Adipocyte (in vitro differentiated cells): ENCODE results near the gene LHPP.

Source experiments
- DNase-seq: peaks from one replicate; pipeline ENCODE4 v3.0.0-alpha.2; 2015; ENCODE audit warnings: low read depth
- H3K27me3 ChIP-seq: replicated peaks from 2 replicates; pipeline ENCODE4 v1.7.0; 2013; ENCODE audit warnings: mild to moderate bottlenecking, low read length, moderate library complexity; ENCODE audit not compliant: control insufficient read depth, insufficient read depth
- H3K36me3 ChIP-seq: 2 replicates; pipeline ENCODE4 v1.7.0; 2013; ENCODE audit warnings: low read length, mild to moderate bottlenecking, moderate library complexity; ENCODE audit not compliant: control insufficient read depth, insufficient read depth, severe bottlenecking
- H3K4me1 ChIP-seq: 2 replicates; pipeline ENCODE4 v1.7.0; 2013; ENCODE audit warnings: mild to moderate bottlenecking, low read length, moderate library complexity; ENCODE audit not compliant: control insufficient read depth, insufficient read depth
- H3K4me3 ChIP-seq: 2 replicates; pipeline ENCODE4 v1.7.0; 2013; ENCODE audit warnings: mild to moderate bottlenecking, low read length, moderate library complexity
- H3K9ac ChIP-seq: 2 replicates; pipeline ENCODE4 v1.7.0; 2013; ENCODE audit warnings: mild to moderate bottlenecking, low read length, moderate library complexity
- H3K9me3 ChIP-seq: 2 replicates; pipeline ENCODE4 v1.7.0; 2013; ENCODE audit warnings: mild to moderate bottlenecking, low read length, moderate library complexity; ENCODE audit not compliant: control insufficient read depth

LHPP gene

DNA sequence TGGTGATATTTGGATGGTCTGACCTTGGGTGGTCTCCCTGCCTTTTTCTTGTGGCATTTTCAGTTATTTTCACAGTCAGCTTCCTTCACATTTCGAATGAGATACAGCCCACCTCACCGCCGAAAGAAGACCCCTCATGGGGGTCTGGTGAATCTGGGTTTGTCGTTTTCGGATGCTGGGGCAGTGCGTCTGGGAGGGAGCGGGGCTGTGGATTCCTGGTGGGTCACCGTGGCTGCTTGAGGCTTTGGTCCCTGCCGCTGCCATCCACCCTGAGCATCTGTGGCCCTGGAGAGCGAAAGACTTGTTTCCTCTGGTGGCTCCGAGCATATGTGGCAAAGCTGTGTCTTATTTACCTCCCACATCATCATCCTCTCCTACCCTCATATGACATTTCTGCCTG lies 43.1 kb downstream of the LHPP start:
- Histone ChIP-seq H3K27me3 (no peaks in the 10 kb centered on the region), H3K36me3 (peaks cover 8% of the 10 kb centered on the region), H3K9ac (no peak overlapping the region), H3K9me3 (peaks cover 7% of the 10 kb centered on the region), H3K4me3 (no peak overlapping the region), H3K4me1 (peaks cover 4% of the 10 kb centered on the region)
- DNase-seq = no peak

GRCh38 chr10:124505279-124505678 lies 43.7 kb downstream of the LHPP start:
- H3K4me3 ChIP-seq = no peak overlapping the region
- no peaks in the 10 kb centered on the region for H3K27me3 ChIP-seq
- DNase-seq = no peak
- no peak overlapping the region for H3K9ac ChIP-seq
- H3K9me3 ChIP-seq = peaks cover 7% of the 10 kb centered on the region
- H3K36me3 ChIP-seq = peaks cover 8% of the 10 kb centered on the region
- peaks cover 4% of the 10 kb centered on the region for H3K4me1 ChIP-seq

DNA sequence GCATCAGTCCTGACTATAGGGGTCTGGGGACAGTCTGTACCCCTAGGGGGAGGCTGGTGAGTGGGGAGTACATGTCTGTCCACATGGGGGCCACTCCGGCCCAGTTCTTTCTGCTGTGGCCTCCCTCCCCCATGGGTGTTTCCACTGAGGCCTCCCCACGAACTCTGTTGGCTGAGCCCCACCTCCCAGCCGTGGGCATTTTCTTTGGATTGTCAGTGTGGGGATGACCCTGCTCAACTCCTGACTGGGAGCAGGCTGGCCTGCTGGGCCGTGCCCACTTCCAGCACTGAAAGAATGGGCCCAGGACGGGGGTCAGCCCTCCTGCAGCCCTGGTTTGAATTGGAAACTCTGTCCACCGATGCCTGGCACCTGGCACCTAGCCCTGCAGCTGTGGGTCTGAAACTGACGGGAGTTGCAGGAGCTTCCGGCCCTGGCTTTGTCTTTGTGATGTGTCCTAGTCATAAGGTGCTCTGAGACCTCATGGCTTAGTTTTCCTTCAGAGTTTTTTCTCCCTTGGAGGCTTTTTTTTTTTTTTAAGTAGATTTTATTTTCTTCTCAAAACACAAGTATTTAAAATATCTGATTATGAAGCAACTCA lies 46.5 kb downstream of the LHPP start:
- Histone ChIP-seq H3K27me3 (no peaks in the 10 kb centered on the region), H3K9ac (no peak overlapping the region), H3K36me3 (no peaks in the 10 kb centered on the region), H3K4me1 (peaks cover 4% of the 10 kb centered on the region), H3K9me3 (no peaks in the 10 kb centered on the region), H3K4me3 (no peak overlapping the region)
- no peak for DNase-seq

GRCh38 chr10:124508907-124509454 lies 47.4 kb downstream of the LHPP start:
- DNase-seq = no peak

DNA sequence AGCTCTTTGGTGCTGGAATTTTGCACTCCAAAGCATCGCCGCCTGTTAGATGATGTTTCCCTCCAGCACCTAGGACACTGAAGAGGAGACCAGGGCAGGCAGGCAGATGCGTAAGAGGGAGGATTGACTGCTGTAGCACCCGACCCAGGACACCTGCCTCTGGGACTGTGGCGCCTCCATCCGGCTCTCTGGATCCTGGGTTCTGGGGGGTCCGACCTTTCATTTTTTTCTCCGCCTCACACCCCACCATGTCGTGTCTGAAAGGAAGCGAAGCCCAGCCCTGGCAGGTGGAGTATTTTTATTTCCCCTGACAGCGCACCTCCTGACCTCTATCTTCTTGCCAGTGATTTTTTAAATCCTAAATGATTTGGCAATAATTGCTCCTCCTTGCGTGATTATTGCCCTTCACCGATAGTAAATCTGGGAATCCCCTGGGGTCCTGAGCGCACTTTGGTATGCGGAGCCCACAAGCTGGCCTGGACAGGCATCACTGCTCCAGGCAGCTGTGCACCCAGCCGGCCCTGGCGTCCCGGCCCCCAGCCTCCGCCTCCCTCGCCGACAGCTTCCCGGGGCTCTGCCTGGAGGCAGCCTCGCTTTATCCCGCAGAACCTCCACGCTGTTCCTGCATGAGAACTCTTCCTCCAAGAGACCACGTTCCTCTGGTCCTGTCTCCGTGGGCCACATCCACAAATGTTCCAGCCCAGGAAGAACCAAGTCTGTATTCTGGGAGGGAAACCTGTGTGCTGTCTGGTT lies 48.4 kb downstream of the LHPP start:
- no peak for DNase-seq
- H3K4me1 ChIP-seq = peaks cover 4% of the 10 kb centered on the region
- no peak overlapping the region for H3K9ac ChIP-seq
- no peaks in the 10 kb centered on the region for H3K9me3 ChIP-seq
- no peaks in the 10 kb centered on the region for H3K27me3 ChIP-seq
- H3K36me3 ChIP-seq = no peaks in the 10 kb centered on the region
- no peak overlapping the region for H3K4me3 ChIP-seq

More at GRCh38 chr10:124508907-124509454, 47.4 kb downstream of the LHPP start:
- Histone ChIP-seq H3K36me3 (no peaks in the 10 kb centered on the region), H3K4me3 (no peak overlapping the region), H3K4me1 (peaks cover 4% of the 10 kb centered on the region), H3K9me3 (no peaks in the 10 kb centered on the region), H3K27me3 (no peaks in the 10 kb centered on the region), H3K9ac (no peak overlapping the region)

DNA sequence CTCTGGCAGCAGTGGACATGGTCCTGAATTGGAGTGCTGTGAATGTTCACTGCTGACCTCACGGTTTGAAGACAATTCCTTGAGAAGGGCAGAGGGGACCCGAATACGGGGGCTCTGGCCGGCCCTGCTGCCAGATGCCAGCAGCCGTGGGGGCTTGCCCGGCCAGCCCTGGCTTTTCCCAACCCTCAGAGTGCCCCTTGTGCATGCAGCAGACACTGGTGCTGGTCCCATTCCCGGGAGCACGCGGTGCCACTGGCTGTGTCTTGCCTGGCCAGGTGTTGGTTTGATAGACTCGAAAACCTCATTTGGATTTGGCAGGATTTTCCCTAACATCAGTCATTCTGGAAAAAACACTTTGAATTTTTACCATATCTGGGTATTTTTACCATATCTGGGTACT lies 49.1 kb downstream of the LHPP start:
- Histone ChIP-seq H3K4me3 (no peak overlapping the region), H3K4me1 (peaks cover 4% of the 10 kb centered on the region), H3K27me3 (no peaks in the 10 kb centered on the region), H3K36me3 (no peaks in the 10 kb centered on the region), H3K9ac (no peak overlapping the region), H3K9me3 (no peaks in the 10 kb centered on the region)
- DNase-seq = no peak

GRCh38 chr10:124511205-124512039 lies 49.8 kb downstream of the LHPP start:
- no peaks in the 10 kb centered on the region for H3K27me3 ChIP-seq
- H3K9me3 ChIP-seq = no peaks in the 10 kb centered on the region
- H3K4me3 ChIP-seq = no peak overlapping the region
- DNase-seq = no peak
- no peak overlapping the region for H3K9ac ChIP-seq
- no peaks in the 10 kb centered on the region for H3K36me3 ChIP-seq
- H3K4me1 ChIP-seq = peaks cover 4% of the 10 kb centered on the region

- no peak overlapping the region for H3K4me3 ChIP-seq
- H3K9ac ChIP-seq = no peak overlapping the region
- H3K4me1 ChIP-seq = peaks cover 4% of the 10 kb centered on the region
- no peaks in the 10 kb centered on the region for H3K27me3 ChIP-seq
- H3K9me3 ChIP-seq = no peaks in the 10 kb centered on the region
- DNase-seq = no peak
- H3K36me3 ChIP-seq = no peaks in the 10 kb centered on the region
These were observed 50.4 kb downstream of the LHPP start for GRCh38 chr10:124512040-124512428.

DNA sequence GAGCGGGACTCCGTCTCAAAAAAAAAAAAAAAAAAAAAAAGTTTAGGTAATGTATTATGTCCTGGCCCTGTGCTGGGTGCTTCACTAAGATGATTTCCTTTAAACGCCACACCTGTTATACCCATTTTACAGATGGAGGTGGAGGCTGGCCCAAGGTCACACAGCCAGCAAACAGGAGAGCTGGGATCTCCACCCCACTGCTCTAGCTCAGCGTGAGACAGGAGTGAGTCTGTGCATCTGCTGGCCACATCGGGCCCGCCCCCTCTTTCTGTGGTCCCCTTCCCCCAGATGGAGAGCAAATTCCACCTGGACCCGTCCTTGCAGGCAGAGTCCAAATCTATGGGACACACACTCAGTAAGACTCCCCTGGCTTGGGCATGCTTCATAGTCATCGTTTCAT lies 51.0 kb downstream of the LHPP start:
- Histone ChIP-seq H3K27me3 (no peaks in the 10 kb centered on the region), H3K9me3 (no peaks in the 10 kb centered on the region), H3K9ac (no peak overlapping the region), H3K4me1 (peaks cover 4% of the 10 kb centered on the region), H3K4me3 (no peak overlapping the region), H3K36me3 (no peaks in the 10 kb centered on the region)
- no peak for DNase-seq

GRCh38 chr10:124515244-124515970 lies 53.8 kb downstream of the LHPP start:
- no peaks in the 10 kb centered on the region for H3K27me3 ChIP-seq
- no peak overlapping the region for H3K9ac ChIP-seq
- H3K4me3 ChIP-seq = no peak overlapping the region
- no peak for DNase-seq
- no peaks in the 10 kb centered on the region for H3K9me3 ChIP-seq
- H3K4me1 ChIP-seq = no peaks in the 10 kb centered on the region
- H3K36me3 ChIP-seq = no peaks in the 10 kb centered on the region
